HG02798 (cell line): ENCODE data around the gene DNAJC18.
"Not testable (repeated sequence)": the region's sequence is repeated elsewhere in the genome, so short reads cannot be mapped to it uniquely, and the experiment has no call there.

Experiments
- ATAC-seq: cut with Tn5 transposase; IDR thresholded peaks from one replicate; pipeline ENCODE4 v1.9.1; 2021; ENCODE audit warnings: mild to moderate bottlenecking; ENCODE audit not compliant: unreplicated experiment, poor library complexity

The DNAJC18 gene

GRCh38 chr5:139439013-139439903, at the start of gene DNAJC18:
Gene DNAJC18, minus strand, starts transcription at chr5:139439525. Its CDS starts 80 bp downstream, at chr5:139439445.
- peak; percentile 93 for ATAC-seq

- no peak for ATAC-seq
These were observed 48.9 kb upstream of the DNAJC18 start for GRCh38 chr5:139488260-139488659.

- ATAC-seq: no peak
These were observed 46.9 kb upstream of the DNAJC18 start for GRCh38 chr5:139486201-139486600.

GRCh38 chr5:139482890-139483208, 43.5 kb upstream of the DNAJC18 start:
- ATAC-seq: not testable (repeated sequence)

GRCh38 chr5:139482050-139482889, 42.9 kb upstream of the DNAJC18 start, which contains the start of gene STING1:
Gene STING1, minus strand, starts transcription at chr5:139482758. Its CDS starts 1,054 bp downstream, at chr5:139481704.
- ATAC-seq: peak; percentile 61

- no peak for ATAC-seq
These were observed 42.3 kb upstream of the DNAJC18 start for GRCh38 chr5:139481580-139482049.

- no peak for ATAC-seq
These were observed 41.8 kb upstream of the DNAJC18 start for GRCh38 chr5:139481122-139481533.

- ATAC-seq: not testable (repeated sequence)
These were observed 40.4 kb upstream of the DNAJC18 start for GRCh38 chr5:139479729-139480128.

GRCh38 chr5:139478657-139479423, 39.5 kb upstream of the DNAJC18 start:
- not testable (repeated sequence) for ATAC-seq

GRCh38 chr5:139475865-139476617, 36.7 kb upstream of the DNAJC18 start:
- ATAC-seq: no peak

GRCh38 chr5:139474890-139475791, 35.8 kb upstream of the DNAJC18 start:
- ATAC-seq: no peak

- no peak for ATAC-seq
These were observed 34.2 kb upstream of the DNAJC18 start for GRCh38 chr5:139473565-139473964.

- ATAC-seq: no peak
These were observed 33.8 kb upstream of the DNAJC18 start for GRCh38 chr5:139473105-139473504.

GRCh38 chr5:139472386-139473030, 33.2 kb upstream of the DNAJC18 start:
- no peak for ATAC-seq

GRCh38 chr5:139470821-139471300, 31.5 kb upstream of the DNAJC18 start, which contains the start of gene SMIM33:
Gene SMIM33, plus strand, starts transcription at chr5:139471004. Its CDS starts 118 bp downstream, at chr5:139471122.
- no peak for ATAC-seq

GRCh38 chr5:139468421-139468931, 29.2 kb upstream of the DNAJC18 start:
- ATAC-seq: no peak

GRCh38 chr5:139462586-139463276, 23.4 kb upstream of the DNAJC18 start, which contains the start of gene ECSCR:
Gene ECSCR, minus strand, starts transcription at chr5:139462743. Its CDS starts 73 bp downstream, at chr5:139462670.
- ATAC-seq: no peak
